ENCODE data around the gene NAT9. TPM values are rescaled to one million over a fixed set of nuclear protein-coding genes. Genes with fewer than 3 reads are reported as not detected.

NAT9 gene, protein sequence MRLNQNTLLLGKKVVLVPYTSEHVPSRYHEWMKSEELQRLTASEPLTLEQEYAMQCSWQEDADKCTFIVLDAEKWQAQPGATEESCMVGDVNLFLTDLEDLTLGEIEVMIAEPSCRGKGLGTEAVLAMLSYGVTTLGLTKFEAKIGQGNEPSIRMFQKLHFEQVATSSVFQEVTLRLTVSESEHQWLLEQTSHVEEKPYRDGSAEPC
- 20.5 and 23.5 TPM in 2 replicates for total RNA-seq

DNA sequence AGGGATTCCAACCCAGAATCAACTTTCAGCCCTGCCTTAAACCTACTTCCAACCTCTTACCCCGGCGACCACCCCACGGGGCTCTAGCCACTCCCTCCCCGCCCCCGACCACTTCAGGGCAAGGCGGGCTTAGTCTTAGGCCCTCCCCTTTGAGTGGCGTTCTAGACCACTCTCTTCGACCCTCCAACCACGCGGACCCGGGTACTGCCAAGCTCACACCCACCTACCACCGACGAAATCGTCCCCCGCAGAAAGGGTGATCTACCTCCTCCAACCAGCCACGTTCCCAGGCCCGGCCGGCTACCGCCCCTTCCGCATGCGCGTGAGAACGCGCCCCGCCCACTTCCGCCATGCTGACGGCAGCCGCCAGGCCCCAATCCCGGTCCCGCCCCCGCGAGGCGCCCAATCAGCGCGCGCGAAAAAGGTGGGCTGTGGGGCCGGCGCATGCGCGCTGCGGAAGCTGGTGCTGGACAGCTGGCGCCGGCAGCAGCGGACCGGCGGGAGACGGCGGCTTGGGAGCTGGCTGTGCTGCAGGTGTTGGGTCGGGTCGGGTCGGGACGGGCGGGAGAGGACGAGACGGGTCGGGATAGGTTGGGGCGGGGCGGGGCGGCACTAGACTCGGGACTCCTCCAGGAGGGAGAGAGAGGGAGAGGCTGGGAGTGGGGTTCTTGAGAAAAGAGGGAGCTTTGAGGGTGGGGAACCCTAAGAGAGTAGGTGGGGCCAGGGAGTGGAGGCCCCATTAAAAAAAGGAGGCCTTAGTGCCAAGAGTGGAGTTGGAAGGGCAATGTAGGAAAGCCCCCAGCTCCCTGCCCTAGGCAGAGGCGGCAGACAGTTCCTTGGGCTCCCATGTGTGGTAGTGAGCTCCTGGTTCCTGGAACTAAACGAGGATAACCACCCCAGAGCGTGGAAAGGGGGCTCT lies at the start of gene NAT9:
TSS of gene NAT9 (minus strand) at position 302 of the 919 bp plus-strand sequence. CDS start 647 bp downstream, outside the sequence.

DNA sequence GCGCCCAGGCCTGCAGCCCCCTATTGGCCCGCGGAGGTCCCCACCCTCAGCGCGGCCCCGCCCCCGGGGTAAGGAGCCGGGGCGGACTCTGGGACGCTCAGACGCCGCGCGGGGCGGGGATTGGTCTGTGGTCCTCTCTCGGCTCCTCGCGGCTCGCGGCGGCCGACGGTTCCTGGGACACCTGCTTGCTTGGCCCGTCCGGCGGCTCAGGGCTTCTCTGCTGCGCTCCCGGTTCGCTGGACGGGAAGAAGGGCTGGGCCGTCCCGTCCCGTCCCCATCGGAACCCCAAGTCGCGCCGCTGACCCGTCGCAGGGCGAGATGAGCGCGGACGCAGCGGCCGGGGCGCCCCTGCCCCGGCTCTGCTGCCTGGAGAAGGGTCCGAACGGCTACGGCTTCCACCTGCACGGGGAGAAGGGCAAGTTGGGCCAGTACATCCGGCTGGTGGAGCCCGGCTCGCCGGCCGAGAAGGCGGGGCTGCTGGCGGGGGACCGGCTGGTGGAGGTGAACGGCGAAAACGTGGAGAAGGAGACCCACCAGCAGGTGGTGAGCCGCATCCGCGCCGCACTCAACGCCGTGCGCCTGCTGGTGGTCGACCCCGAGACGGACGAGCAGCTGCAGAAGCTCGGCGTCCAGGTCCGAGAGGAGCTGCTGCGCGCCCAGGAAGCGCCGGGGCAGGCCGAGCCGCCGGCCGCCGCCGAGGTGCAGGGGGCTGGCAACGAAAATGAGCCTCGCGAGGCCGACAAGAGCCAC lies 27.4 kb downstream of the NAT9 start, which contains the start of gene NHERF1:
TSS of gene NHERF1 (plus strand) at position 100 of the 750 bp plus-strand sequence. CDS start at position 319, 219 bp downstream.

DNA sequence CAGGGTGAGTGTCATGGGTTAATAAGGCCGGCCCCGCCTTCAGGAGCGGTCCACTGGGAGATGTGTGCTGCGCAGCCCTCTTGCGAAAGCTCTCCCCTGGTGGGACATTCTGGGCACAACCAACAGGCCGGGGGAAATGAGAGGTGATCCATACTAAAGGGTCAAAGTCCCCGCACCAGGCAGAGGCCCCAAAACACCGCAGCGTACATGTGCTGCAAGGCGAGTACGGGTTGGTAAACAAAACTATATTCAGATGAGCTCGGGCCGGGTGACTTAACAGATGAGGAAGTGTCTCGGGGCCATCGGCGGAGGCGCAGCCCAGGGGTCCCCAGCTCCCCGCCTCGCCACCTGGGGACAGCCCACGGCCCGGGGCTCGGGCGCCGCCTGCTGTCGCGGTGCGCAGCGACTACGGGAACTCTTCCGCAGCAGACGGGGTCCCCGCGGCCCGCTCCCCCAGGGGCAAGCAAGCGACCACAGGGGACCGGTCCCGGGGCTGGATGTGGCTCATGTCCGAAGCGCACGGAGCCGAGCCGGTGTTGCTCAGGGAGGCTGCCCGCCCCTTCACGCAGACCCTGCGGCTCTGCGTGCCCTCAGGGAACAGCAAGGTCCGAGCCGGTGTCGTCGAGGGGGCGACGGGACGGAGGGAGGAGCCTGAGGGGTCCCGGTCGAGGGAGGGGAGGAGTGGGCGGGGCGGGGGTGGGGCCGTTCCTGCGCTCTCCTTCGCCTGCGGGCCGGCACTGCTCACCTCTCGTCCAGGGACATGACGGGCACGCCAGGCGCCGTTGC lies 39.4 kb downstream of the NAT9 start, which contains the start of gene RAB37:
TSS of gene RAB37 (plus strand) at position 744 of the 786 bp plus-strand sequence. CDS start at position 761, 17 bp downstream.

Other genes with a start within 250 kb of the NAT9 start
- gene CD300LB, start 244.9 kb downstream of the NAT9 start, total RNA-seq = not detected in 2 replicates
- gene CD300C, start 230.2 kb downstream of the NAT9 start, total RNA-seq = not detected in 2 replicates
- gene CD300H, start 208.8 kb downstream of the NAT9 start, total RNA-seq = not detected in 2 replicates
- gene CD300LD, start 184.1 kb downstream of the NAT9 start, total RNA-seq = not detected in 2 replicates
- gene CD300E, start 152.6 kb downstream of the NAT9 start, total RNA-seq = not detected in 2 replicates
- gene CD300LF, start 63.4 kb downstream of the NAT9 start, total RNA-seq = not detected in 2 replicates
- gene RAB37, start 39.1 kb downstream of the NAT9 start, total RNA-seq = 0.06 and 0.10 TPM in 2 replicates
- gene NHERF1, start 27.7 kb downstream of the NAT9 start, total RNA-seq = 10.9 and 13.9 TPM in 2 replicates
- gene GRIN2C, start 83.5 kb upstream of the NAT9 start, total RNA-seq = under 0.01 TPM in 1 of 2 replicates, not detected in the other
- 19.4 and 20.9 TPM in 2 replicates for gene FDXR, start 96.6 kb upstream of the NAT9 start, total RNA-seq
- not detected in 2 replicates for gene FADS6, start 117.3 kb upstream of the NAT9 start, total RNA-seq
- not detected in 2 replicates for gene USH1G, start 146.9 kb upstream of the NAT9 start, total RNA-seq
- gene OTOP2, start 147.9 kb upstream of the NAT9 start, total RNA-seq = not detected in 2 replicates
- gene OTOP3, start 159.6 kb upstream of the NAT9 start, total RNA-seq = not detected in 2 replicates
- 1.3 TPM in 1 of 2 replicates, not detected in the other for gene HID1, start 196.4 kb upstream of the NAT9 start, total RNA-seq
- 14.0 and 15.0 TPM in 2 replicates for gene CDR2L, start 211.3 kb upstream of the NAT9 start, total RNA-seq
- 36.5 and 42.3 TPM in 2 replicates for gene MRPL58, start 236.3 kb upstream of the NAT9 start, total RNA-seq

Data from cardiac ventricle fibroblast (primary cell).